ENCODE results near the gene DBH. TPM values are rescaled to one million over a fixed set of nuclear protein-coding genes. Genes with fewer than 3 reads are reported as not detected.

Gene DBH
- total and polyA plus RNA-seq, 2 donors (not counting 1 experiment from before 2014, with no cell fraction given), result not detected

GRCh38 chr9:133629221-133630110 is 6.7 kb upstream of the DBH start:
- ChIA-PET POLR2A (no interaction called here), CTCF (no interaction called here)
- Histone ChIP-seq H3K4me1 (ENCODE audit: control insufficient read depth in 2 of 2, insufficient read depth in 2 of 2, low read length in 2 of 2) (no peaks in the 10 kb centered on the region), H3K79me2 (ENCODE audit: control insufficient read depth, insufficient read depth, low read length) (no peaks in the 10 kb centered on the region), H3K27me3 (replicated peaks in 1 of 4; ENCODE audit: control extremely low read depth in 1 of 4, control insufficient read depth in 3 of 4, insufficient read depth in 4 of 4, low read length in 3 of 4) (peaks cover 0 to 3% (median 0%) of the 10 kb centered on the region in 4 experiments), H4K20me1 (ENCODE audit: control insufficient read depth, insufficient read depth, low read length, poor library complexity, severe bottlenecking) (no peaks in the 10 kb centered on the region), H3K9me3 (ENCODE audit: control extremely low read depth in 1 of 3, control insufficient read depth in 2 of 3, insufficient read depth in 1 of 3, low read length in 2 of 3) (peaks cover 1 to 18% (median 15%) of the 10 kb centered on the region in 3 donors), H3K9ac (ENCODE audit: low read length) (no peak overlapping the region), H2AFZ (ENCODE audit: insufficient read depth, low read depth, low read length, poor library complexity, severe bottlenecking) (no peak overlapping the region), H3K27ac (ENCODE audit: low read length in 2 of 2) (no peak overlapping the region), H3K36me3 (replicated peaks in 1 of 2; ENCODE audit: control extremely low read depth in 1 of 2, control insufficient read depth in 1 of 2, extremely low read depth in 1 of 2, insufficient read depth in 2 of 2, low read length in 1 of 2) (no peaks in the 10 kb centered on the region), H3K4me2 (replicated peaks; ENCODE audit: low read depth, low read length, poor library complexity, severe bottlenecking) (no peak overlapping the region), H3K4me3 (ENCODE audit: control extremely low read depth in 1 of 5, extremely low read depth in 1 of 5, insufficient read depth in 1 of 5, low read depth in 2 of 5, low read length in 4 of 5) (no peak overlapping the region)
- intact Hi-C loops (cut with micrococcal nuclease), result no loop called here
- Mint-ChIP-seq H3K4me1 (no peaks in the 10 kb centered on the region), H3K27me3 (peaks cover 21% of the 10 kb centered on the region), H3K27ac (no peak overlapping the region), H3K4me3 (no peak overlapping the region), H3K9me3 (ENCODE audit: insufficient read depth) (peaks cover 11% of the 10 kb centered on the region)
- 91% methylated on average over 22 of the region's 23 CpGs for WGBS (ENCODE audit: insufficient coverage)
- no peak for DNase-seq
- ATAC-seq (ENCODE audit: low read depth), result no peak
- TF ChIP-seq, protein P1, sequence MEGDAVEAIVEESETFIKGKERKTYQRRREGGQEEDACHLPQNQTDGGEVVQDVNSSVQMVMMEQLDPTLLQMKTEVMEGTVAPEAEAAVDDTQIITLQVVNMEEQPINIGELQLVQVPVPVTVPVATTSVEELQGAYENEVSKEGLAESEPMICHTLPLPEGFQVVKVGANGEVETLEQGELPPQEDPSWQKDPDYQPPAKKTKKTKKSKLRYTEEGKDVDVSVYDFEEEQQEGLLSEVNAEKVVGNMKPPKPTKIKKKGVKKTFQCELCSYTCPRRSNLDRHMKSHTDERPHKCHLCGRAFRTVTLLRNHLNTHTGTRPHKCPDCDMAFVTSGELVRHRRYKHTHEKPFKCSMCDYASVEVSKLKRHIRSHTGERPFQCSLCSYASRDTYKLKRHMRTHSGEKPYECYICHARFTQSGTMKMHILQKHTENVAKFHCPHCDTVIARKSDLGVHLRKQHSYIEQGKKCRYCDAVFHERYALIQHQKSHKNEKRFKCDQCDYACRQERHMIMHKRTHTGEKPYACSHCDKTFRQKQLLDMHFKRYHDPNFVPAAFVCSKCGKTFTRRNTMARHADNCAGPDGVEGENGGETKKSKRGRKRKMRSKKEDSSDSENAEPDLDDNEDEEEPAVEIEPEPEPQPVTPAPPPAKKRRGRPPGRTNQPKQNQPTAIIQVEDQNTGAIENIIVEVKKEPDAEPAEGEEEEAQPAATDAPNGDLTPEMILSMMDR (IDR thresholded peaks at IDR 0.05), result no peak
- no peak for TF ChIP-seq EZH2 (IDR thresholded peaks at IDR 0.05; ENCODE audit: borderline replicate concordance, insufficient read depth, low read depth, low read length, poor library complexity, severe bottlenecking)

DNA sequence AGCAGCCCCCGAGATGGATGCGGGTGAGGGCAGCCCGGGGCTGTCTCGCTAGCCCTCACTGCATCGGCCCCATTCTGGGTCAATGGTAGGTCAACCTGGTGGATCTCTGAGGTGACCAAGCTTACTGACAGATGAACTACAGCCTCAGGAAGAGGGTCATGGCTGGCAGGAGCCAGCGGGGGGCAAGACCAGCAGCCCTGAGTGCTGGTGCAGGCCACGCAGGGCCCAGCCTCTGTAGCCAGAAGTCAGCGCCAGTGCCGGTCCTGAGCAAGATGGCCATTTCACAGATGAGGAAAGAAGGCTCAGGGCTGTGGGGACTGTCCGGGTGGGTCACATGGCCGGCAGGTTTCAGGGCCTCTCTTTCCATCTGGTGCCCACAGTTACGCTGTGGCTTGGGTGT is 5.1 kb upstream of the DBH start:
- H3K9me3 ChIP-seq (ENCODE audit: control extremely low read depth in 1 of 3, control insufficient read depth in 2 of 3, insufficient read depth in 1 of 3, low read length in 2 of 3), result peaks cover 1 to 7% (median 7%) of the 10 kb centered on the region in 3 donors
- Mint-ChIP-seq H3K9me3 (ENCODE audit: insufficient read depth) (peaks cover 8% of the 10 kb centered on the region), H3K27me3 (peaks cover 19% of the 10 kb centered on the region), H3K4me1 (no peaks in the 10 kb centered on the region), H3K4me3 (no peak overlapping the region), H3K27ac (no peak overlapping the region)
- H3K27ac ChIP-seq (ENCODE audit: low read length in 2 of 2), result no peak overlapping the region
- no peak overlapping the region for H3K4me3 ChIP-seq (ENCODE audit: control extremely low read depth in 1 of 5, extremely low read depth in 1 of 5, insufficient read depth in 1 of 5, low read depth in 2 of 5, low read length in 4 of 5)
- H3K36me3 ChIP-seq (replicated peaks in 1 of 2; ENCODE audit: control extremely low read depth in 1 of 2, control insufficient read depth in 1 of 2, extremely low read depth in 1 of 2, insufficient read depth in 2 of 2, low read length in 1 of 2), result no peaks in the 10 kb centered on the region
- ChIA-PET CTCF (no interaction called here), POLR2A (no interaction called here)
- H3K4me2 ChIP-seq (replicated peaks; ENCODE audit: low read depth, low read length, poor library complexity, severe bottlenecking), result no peak overlapping the region
- DNase-seq (no peak), ATAC-seq (ENCODE audit: low read depth) (no peak)
- TF ChIP-seq, protein P1 (IDR thresholded peaks at IDR 0.05), result no peak
- no peak for TF ChIP-seq EZH2 (IDR thresholded peaks at IDR 0.05; ENCODE audit: borderline replicate concordance, insufficient read depth, low read depth, low read length, poor library complexity, severe bottlenecking)
- H3K79me2 ChIP-seq (ENCODE audit: control insufficient read depth, insufficient read depth, low read length), result no peaks in the 10 kb centered on the region
- H3K9ac ChIP-seq (ENCODE audit: low read length), result no peak overlapping the region
- H4K20me1 ChIP-seq (ENCODE audit: control insufficient read depth, insufficient read depth, low read length, poor library complexity, severe bottlenecking), result no peaks in the 10 kb centered on the region
- H3K27me3 ChIP-seq (replicated peaks in 1 of 4; ENCODE audit: control extremely low read depth in 1 of 4, control insufficient read depth in 3 of 4, insufficient read depth in 4 of 4, low read length in 3 of 4), result peaks cover 0 to 6% (median 0%) of the 10 kb centered on the region in 4 experiments
- no peaks in the 10 kb centered on the region for H3K4me1 ChIP-seq (ENCODE audit: control insufficient read depth in 2 of 2, insufficient read depth in 2 of 2, low read length in 2 of 2)
- 96% methylated on average over 12 of the region's 12 CpGs for WGBS (ENCODE audit: insufficient coverage)
- H2AFZ ChIP-seq (ENCODE audit: insufficient read depth, low read depth, low read length, poor library complexity, severe bottlenecking), result no peak overlapping the region
- intact Hi-C loops (cut with micrococcal nuclease), result no loop called here
